Measurements from ENCODE around the gene RALGPS1. TPM values are rescaled to one million over a fixed set of nuclear protein-coding genes. Genes with fewer than 3 reads are reported as not detected.

Gene RALGPS1
- polyA plus RNA-seq, 1 of the 3 experiments (the other 2 are of a cell fraction), result 3.9 TPM

DNA sequence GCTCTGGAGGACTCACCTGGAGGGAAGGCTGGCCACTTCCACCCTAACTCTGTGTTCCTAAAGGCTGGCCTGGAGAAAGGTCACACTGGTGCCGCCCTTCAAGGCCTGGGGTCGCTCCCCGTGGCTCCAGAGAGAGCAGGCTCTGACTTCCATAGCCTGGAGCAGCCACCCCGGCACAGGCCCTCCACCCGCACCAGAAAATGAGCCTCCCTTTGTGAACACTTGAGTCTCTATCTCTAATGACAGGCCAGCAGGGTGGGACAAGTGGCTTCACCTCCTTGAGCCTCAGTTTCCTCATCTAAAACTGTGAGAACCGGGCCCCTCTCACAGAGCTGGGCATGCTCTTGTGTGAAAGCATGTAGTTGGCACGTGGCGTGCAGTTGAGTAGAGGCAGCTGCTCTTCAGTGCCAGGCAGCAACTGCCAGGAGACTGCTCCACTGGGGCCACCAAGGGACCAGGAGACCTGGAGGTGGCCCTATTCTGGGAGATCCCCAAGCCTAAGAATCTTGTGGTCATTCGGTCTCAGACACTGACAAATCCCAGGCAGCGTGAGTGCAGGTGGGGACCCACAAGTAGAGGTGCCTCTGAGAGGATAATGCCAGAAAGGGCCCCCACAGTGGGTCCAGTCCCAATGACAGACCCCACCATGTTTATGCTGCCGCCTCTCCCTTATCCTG is 293.3 kb downstream of the RALGPS1 start:
- H3K36me3 ChIP-seq (replicated peaks in 1 of 2; ENCODE audit: control insufficient read depth in 1 of 2, insufficient read depth in 2 of 2, low read length in 1 of 2), result no peaks in the 10 kb centered on the region
- no peak overlapping the region for H3K9ac ChIP-seq
- no peaks in the 10 kb centered on the region for H3K27me3 ChIP-seq (ENCODE audit: insufficient read depth)
- H3F3A ChIP-seq (replicated peaks; ENCODE audit: insufficient read depth), result no peaks in the 10 kb centered on the region
- no peak for DNase-seq
- ChIA-PET CTCF (interaction anchor here (1.0 kb wide), 2 partner anchors 267 kb away, joined by 3 to 4 read pairs; no protein-coding TSS in a partner anchor), POLR2A (no interaction called here)
- TF ChIP-seq, protein P1, sequence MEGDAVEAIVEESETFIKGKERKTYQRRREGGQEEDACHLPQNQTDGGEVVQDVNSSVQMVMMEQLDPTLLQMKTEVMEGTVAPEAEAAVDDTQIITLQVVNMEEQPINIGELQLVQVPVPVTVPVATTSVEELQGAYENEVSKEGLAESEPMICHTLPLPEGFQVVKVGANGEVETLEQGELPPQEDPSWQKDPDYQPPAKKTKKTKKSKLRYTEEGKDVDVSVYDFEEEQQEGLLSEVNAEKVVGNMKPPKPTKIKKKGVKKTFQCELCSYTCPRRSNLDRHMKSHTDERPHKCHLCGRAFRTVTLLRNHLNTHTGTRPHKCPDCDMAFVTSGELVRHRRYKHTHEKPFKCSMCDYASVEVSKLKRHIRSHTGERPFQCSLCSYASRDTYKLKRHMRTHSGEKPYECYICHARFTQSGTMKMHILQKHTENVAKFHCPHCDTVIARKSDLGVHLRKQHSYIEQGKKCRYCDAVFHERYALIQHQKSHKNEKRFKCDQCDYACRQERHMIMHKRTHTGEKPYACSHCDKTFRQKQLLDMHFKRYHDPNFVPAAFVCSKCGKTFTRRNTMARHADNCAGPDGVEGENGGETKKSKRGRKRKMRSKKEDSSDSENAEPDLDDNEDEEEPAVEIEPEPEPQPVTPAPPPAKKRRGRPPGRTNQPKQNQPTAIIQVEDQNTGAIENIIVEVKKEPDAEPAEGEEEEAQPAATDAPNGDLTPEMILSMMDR (IDR thresholded peaks at IDR 0.05), result no peak
- TF ChIP-seq GABPA (IDR thresholded peaks at IDR 0.05; ENCODE audit: low read depth), result no peak
- TF ChIP-seq TCF12 (IDR thresholded peaks at IDR 0.05), result no peak
- TF ChIP-seq, protein P2, sequence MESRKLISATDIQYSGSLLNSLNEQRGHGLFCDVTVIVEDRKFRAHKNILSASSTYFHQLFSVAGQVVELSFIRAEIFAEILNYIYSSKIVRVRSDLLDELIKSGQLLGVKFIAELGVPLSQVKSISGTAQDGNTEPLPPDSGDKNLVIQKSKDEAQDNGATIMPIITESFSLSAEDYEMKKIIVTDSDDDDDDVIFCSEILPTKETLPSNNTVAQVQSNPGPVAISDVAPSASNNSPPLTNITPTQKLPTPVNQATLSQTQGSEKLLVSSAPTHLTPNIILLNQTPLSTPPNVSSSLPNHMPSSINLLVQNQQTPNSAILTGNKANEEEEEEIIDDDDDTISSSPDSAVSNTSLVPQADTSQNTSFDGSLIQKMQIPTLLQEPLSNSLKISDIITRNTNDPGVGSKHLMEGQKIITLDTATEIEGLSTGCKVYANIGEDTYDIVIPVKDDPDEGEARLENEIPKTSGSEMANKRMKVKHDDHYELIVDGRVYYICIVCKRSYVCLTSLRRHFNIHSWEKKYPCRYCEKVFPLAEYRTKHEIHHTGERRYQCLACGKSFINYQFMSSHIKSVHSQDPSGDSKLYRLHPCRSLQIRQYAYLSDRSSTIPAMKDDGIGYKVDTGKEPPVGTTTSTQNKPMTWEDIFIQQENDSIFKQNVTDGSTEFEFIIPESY (IDR thresholded peaks at IDR 0.05; ENCODE audit: borderline replicate concordance, low read depth), result no peak
- no peak for TF ChIP-seq NRF1 (IDR thresholded peaks at IDR 0.05; ENCODE audit: low read depth, low read length)
- no peak for TF ChIP-seq EP300 (IDR thresholded peaks at IDR 0.05; ENCODE audit: borderline replicate concordance in 1 of 2, low read depth in 1 of 2, low read length in 1 of 2)
- TF ChIP-seq TEAD4 (IDR thresholded peaks at IDR 0.05; ENCODE audit: borderline replicate concordance, insufficient read depth), result no peak
- no peak for TF ChIP-seq MEF2A (IDR thresholded peaks at IDR 0.05; ENCODE audit: borderline replicate concordance, low read depth)
- TF ChIP-seq NFIC (IDR thresholded peaks at IDR 0.05; ENCODE audit: borderline replicate concordance), result no peak
- TF ChIP-seq EZH2phosphoT487 (IDR thresholded peaks at IDR 0.05; ENCODE audit: borderline replicate concordance, low read depth), result no peak
- TF ChIP-seq, protein P3, sequence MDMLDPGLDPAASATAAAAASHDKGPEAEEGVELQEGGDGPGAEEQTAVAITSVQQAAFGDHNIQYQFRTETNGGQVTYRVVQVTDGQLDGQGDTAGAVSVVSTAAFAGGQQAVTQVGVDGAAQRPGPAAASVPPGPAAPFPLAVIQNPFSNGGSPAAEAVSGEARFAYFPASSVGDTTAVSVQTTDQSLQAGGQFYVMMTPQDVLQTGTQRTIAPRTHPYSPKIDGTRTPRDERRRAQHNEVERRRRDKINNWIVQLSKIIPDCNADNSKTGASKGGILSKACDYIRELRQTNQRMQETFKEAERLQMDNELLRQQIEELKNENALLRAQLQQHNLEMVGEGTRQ (IDR thresholded peaks at IDR 0.05; ENCODE audit: borderline replicate concordance, low read depth, low read length), result no peak
- no peaks in the 10 kb centered on the region for H3K9me2 ChIP-seq
- H4K20me1 ChIP-seq (ENCODE audit: insufficient read depth), result no peaks in the 10 kb centered on the region
- 50% methylated on average over 3 of the region's 11 CpGs for WGBS (ENCODE audit: low lambda C conversion rate)
- no peak overlapping the region for H3K4me2 ChIP-seq
- H3K9me3 ChIP-seq, result no peaks in the 10 kb centered on the region
- no peaks in the 10 kb centered on the region for H3K79me2 ChIP-seq (ENCODE audit: insufficient read depth)
- no peak overlapping the region for H2AFZ ChIP-seq (ENCODE audit: low read depth)
- H3K27ac ChIP-seq (ENCODE audit: low read depth in 2 of 2, low read length in 1 of 2), result no peak overlapping the region
- peaks cover 0 to 17% of the 10 kb centered on the region in 2 experiments; a peak in 2 of 4 replicates for H3K4me1 ChIP-seq (ENCODE audit: control insufficient read depth in 1 of 2, insufficient read depth in 2 of 2, low read depth in 1 of 2, low read length in 1 of 2)
- H3K4me3 ChIP-seq (ENCODE audit: low read depth in 2 of 2, low read length in 1 of 2), result no peak overlapping the region

DNA sequence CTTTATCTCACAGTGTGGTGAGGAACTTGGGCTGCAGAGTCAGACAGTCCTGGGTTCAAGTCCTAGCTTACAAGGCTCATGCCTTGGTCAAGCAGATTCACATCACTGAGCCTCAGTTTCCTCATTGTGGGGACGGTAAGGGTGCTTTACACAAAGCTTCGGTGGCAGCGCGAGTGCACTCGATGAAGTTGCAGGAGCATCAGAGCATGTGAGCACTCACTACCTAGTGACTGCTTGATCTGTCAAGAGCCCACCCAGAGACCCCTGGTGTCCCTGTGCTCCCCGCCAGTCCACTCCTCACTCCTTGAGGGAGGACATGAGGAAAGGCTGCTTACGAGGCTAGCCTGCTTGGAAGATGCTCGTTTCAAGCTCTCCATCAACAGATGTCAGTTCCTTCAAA is 293.8 kb downstream of the RALGPS1 start:
- CTCF ChIA-PET, result interaction anchor here (1.0 kb wide), 1 partner anchor 268 kb away, joined by 4 read pairs; no protein-coding TSS in a partner anchor
- TF ChIP-seq, protein P2 (IDR thresholded peaks at IDR 0.05; ENCODE audit: borderline replicate concordance, low read depth), result no peak
- TF ChIP-seq RAD21 (IDR thresholded peaks at IDR 0.05; ENCODE audit: low read length) (no peak), RXRA (IDR thresholded peaks at IDR 0.05; ENCODE audit: borderline replicate concordance, low read depth) (no peak), MXI1 (IDR thresholded peaks at IDR 0.05; ENCODE audit: low read depth, low read length) (no peak), RCOR1 (IDR thresholded peaks at IDR 0.05; ENCODE audit: low read length) (no peak), RFX5 (IDR thresholded peaks at IDR 0.05; ENCODE audit: low read length) (no peak)
- TF ChIP-seq, protein P3 (IDR thresholded peaks at IDR 0.05; ENCODE audit: borderline replicate concordance, low read depth, low read length), result no peak
- TF ChIP-seq, protein P4, sequence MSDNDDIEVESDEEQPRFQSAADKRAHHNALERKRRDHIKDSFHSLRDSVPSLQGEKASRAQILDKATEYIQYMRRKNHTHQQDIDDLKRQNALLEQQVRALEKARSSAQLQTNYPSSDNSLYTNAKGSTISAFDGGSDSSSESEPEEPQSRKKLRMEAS (IDR thresholded peaks at IDR 0.05; ENCODE audit: low read depth), result no peak

More for the DNA sequence above, 293.8 kb downstream of the RALGPS1 start:
- H3K9me2 ChIP-seq, result no peaks in the 10 kb centered on the region
- H3K27ac ChIP-seq (ENCODE audit: low read depth in 2 of 2, low read length in 1 of 2), result no peak overlapping the region
- no peak overlapping the region for H3K4me3 ChIP-seq (ENCODE audit: low read depth in 2 of 2, low read length in 1 of 2)
- H3K36me3 ChIP-seq (replicated peaks in 1 of 2; ENCODE audit: control insufficient read depth in 1 of 2, insufficient read depth in 2 of 2, low read length in 1 of 2), result no peaks in the 10 kb centered on the region
- no peaks in the 10 kb centered on the region for H3K9me3 ChIP-seq
- no peak overlapping the region for H2AFZ ChIP-seq (ENCODE audit: low read depth)
- H3K4me2 ChIP-seq, result no peak overlapping the region
- H3K79me2 ChIP-seq (ENCODE audit: insufficient read depth), result no peaks in the 10 kb centered on the region
- no peaks in the 10 kb centered on the region for H3F3A ChIP-seq (replicated peaks; ENCODE audit: insufficient read depth)
- H3K27me3 ChIP-seq (ENCODE audit: insufficient read depth), result no peaks in the 10 kb centered on the region
- H3K4me1 ChIP-seq (ENCODE audit: control insufficient read depth in 1 of 2, insufficient read depth in 2 of 2, low read depth in 1 of 2, low read length in 1 of 2), result peaks cover 0 to 12% of the 10 kb centered on the region in 2 experiments; a peak in 1 of 4 replicates
- H4K20me1 ChIP-seq (ENCODE audit: insufficient read depth), result no peaks in the 10 kb centered on the region
- POLR2A ChIA-PET, result no interaction called here
- 83% methylated on average over 7 of the region's 8 CpGs for WGBS (ENCODE audit: low lambda C conversion rate)
- no peak overlapping the region for H3K9ac ChIP-seq
- DNase-seq, result no peak
